Endodermal cell (in vitro differentiated cells): Measurements from ENCODE around the gene GNG3. TPM values are rescaled to one million over a fixed set of nuclear protein-coding genes. Genes with fewer than 3 reads are reported as not detected.

ENCODE experiments used
- DNase-seq: peaks from one replicate; pipeline ENCODE4 v3.0.0-alpha.2; 2017
- H3K27ac ChIP-seq: 2 replicates; pipeline ENCODE4 v1.5.1; 2013; ENCODE audit warnings: mild to moderate bottlenecking, low read depth, low read length, moderate library complexity
- H3K27me3 ChIP-seq: 2 replicates; pipeline ENCODE4 v1.6.1; 2013; ENCODE audit warnings: mild to moderate bottlenecking, low read length, moderate library complexity; ENCODE audit not compliant: insufficient read depth, control insufficient read depth, poor library complexity, severe bottlenecking
- H3K36me3 ChIP-seq: 2 replicates; pipeline ENCODE4 v1.7.0; 2013; ENCODE audit warnings: mild to moderate bottlenecking, low read length, moderate library complexity; ENCODE audit not compliant: control insufficient read depth, insufficient read depth
- H3K4me1 ChIP-seq: one replicate; pipeline ENCODE4 v1.7.0; 2013; ENCODE audit warnings: low read length; ENCODE audit not compliant: control insufficient read depth, insufficient read depth
- H3K4me3 ChIP-seq: 2 replicates; pipeline ENCODE4 v1.5.1; 2013; ENCODE audit warnings: mild to moderate bottlenecking, low read length, moderate library complexity
- H3K9ac ChIP-seq: 2 replicates; pipeline ENCODE4 v1.6.1; 2013; ENCODE audit warnings: mild to moderate bottlenecking, low read length, moderate library complexity; ENCODE audit not compliant: poor library complexity, severe bottlenecking; ENCODE audit errors: extremely low read depth
- H3K9me3 ChIP-seq: 2 replicates; pipeline ENCODE4 v1.6.1; 2013; ENCODE audit warnings: mild to moderate bottlenecking, low read length, moderate library complexity; ENCODE audit not compliant: control insufficient read depth
- H3K27ac Mint-ChIP-seq: 2 replicates; pipeline ENCODE4 v1.8.0; 2020; ENCODE audit warnings: mixed read lengths
- H3K27me3 Mint-ChIP-seq: 2 replicates; pipeline ENCODE4 v1.8.0; 2021; ENCODE audit warnings: mild to moderate bottlenecking, mixed read lengths; ENCODE audit not compliant: insufficient read depth
- H3K36me3 Mint-ChIP-seq: 2 replicates; pipeline ENCODE4 v1.8.0; 2020; ENCODE audit warnings: low read depth, mixed read lengths
- H3K4me1 Mint-ChIP-seq: 2 replicates; pipeline ENCODE4 v1.8.0; 2020; ENCODE audit warnings: mixed read lengths
- H3K4me3 Mint-ChIP-seq: 2 replicates; pipeline ENCODE4 v1.8.0; 2020; ENCODE audit warnings: mild to moderate bottlenecking, moderate library complexity, mixed read lengths
- H3K9me3 Mint-ChIP-seq: 2 replicates; pipeline ENCODE4 v1.8.0; 2020; ENCODE audit warnings: mild to moderate bottlenecking, mixed read lengths
- WGBS, 2 experiments: methylation state at CpG; one replicate each; pipeline versions ENCODE4 v1.1.5 to v1.1.7; 2013; ENCODE audit warnings: missing lambda C conversion rate in 2 of 2, mixed read lengths in 1 of 2; ENCODE audit not compliant: insufficient coverage in 1 of 2, insufficient read length in 1 of 2; 5-methylcytosine and 5-hydroxymethylcytosine counted together
- total RNA-seq, 2 donors: library from RNA; stranded (reverse); fragmentation: NEBNext Ultra II Directional in 1 of 2; extraction: Animal tissue kit (Norgen Biotek cat#: 25700) in 1 of 2; gene quantifications; 2 replicates in 1 of 2; 3 replicates in 1 of 2; pipeline ENCODE4 v1.2.1, GENCODE V29; 2021
- TF ChIP-seq, protein P1 (sequence below): fragments of 200-600 bp; sonication (generic); conservative IDR thresholded peaks from 2 replicates; pipeline ENCODE4 v1.5.0; 2021; ENCODE audit warnings: antibody characterized with exemption, mild to moderate bottlenecking

Gene GNG3
- total RNA-seq, 2 donors from 2014 or later: 0.40 to 1.7 TPM

DNA sequence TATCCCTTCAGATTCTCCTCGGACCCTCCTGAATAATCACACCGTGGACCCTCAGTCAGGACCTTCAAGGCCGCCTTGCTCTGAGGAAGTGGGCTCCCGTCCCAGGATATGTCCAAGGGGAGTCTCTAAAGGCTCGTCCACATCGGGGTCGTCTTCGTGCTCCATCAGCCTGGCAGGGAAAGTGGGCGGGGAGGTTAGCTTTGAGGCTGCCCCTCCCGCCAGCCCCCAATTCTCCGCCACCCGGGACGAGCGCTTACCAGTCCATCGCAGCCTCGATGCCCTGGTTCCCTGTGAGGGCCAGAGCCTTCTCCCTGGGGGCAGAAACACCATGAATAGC, 29.1 kb upstream of the GNG3 start:
- Mint-ChIP-seq H3K4me3 (peak overlapping the region; percentile 84), H3K9me3 (no peaks in the 10 kb centered on the region), H3K36me3 (peaks cover 33% of the 10 kb centered on the region), H3K27me3 (no peaks in the 10 kb centered on the region), H3K4me1 (peaks cover 16% of the 10 kb centered on the region), H3K27ac (peak overlapping the region; percentile 91)
- Histone ChIP-seq H3K4me3 (peak overlapping the region; percentile 94), H3K4me1 (peaks cover 7% of the 10 kb centered on the region), H3K9me3 (no peaks in the 10 kb centered on the region), H3K27ac (peak overlapping the region; percentile 71), H3K9ac (peak overlapping the region; percentile 82), H3K36me3 (peaks cover 34% of the 10 kb centered on the region), H3K27me3 (no peaks in the 10 kb centered on the region)
- TF ChIP-seq, protein P1, sequence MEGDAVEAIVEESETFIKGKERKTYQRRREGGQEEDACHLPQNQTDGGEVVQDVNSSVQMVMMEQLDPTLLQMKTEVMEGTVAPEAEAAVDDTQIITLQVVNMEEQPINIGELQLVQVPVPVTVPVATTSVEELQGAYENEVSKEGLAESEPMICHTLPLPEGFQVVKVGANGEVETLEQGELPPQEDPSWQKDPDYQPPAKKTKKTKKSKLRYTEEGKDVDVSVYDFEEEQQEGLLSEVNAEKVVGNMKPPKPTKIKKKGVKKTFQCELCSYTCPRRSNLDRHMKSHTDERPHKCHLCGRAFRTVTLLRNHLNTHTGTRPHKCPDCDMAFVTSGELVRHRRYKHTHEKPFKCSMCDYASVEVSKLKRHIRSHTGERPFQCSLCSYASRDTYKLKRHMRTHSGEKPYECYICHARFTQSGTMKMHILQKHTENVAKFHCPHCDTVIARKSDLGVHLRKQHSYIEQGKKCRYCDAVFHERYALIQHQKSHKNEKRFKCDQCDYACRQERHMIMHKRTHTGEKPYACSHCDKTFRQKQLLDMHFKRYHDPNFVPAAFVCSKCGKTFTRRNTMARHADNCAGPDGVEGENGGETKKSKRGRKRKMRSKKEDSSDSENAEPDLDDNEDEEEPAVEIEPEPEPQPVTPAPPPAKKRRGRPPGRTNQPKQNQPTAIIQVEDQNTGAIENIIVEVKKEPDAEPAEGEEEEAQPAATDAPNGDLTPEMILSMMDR: no peak
- 7 to 14% methylated on average over 10 to 16 of the region's 16 CpGs for WGBS, 2 experiments
- no peak for DNase-seq

DNA sequence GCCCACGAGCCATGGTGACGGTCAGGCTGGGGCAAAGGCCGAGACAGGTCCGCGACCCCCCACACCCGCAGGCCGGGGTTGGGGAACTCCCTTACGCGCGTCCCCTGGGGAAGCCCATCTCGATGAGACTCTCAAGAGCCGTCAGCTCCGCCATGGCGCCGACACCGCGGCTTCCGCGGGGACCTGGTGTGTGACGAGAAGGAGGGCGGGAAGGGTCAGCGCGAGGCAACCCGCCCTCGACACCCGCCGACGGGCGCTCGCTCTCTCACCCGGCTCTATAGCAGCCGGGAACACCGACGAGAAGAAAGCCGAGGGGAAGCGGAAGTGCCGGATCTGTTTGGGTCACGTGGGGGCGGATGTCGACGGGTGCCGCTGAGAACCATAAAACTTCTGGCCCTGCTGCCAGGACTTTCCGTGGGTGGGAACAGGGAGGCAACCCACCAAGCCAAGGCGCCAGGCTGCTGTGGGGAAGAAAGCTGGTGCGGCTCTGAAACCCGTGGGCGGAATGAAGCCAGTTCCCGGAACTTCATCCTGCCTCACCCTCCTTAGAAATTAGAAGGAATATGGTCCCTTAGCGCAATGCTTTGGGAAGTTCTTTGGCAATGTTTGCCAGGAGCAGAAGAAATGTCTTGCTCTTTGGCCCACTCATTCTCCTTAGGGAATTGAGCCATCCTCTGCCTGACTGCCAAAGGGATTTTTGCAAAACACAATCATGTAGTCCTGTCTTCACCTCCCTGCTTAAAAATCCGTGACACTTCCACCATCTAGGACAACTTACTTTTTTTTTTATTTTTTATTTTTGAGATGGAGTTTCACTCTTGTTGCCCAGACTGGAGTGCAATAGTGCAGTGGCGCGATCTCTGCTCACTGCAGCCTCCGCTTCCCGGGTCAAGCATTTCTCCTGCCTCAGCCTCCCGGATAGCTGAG, 28.4 kb upstream of the GNG3 start, which contains the start of gene UBXN1:
TSS of gene UBXN1 (minus strand) at position 304 of the 927 bp plus-strand sequence. CDS start at position 154, 150 bp downstream.
- Mint-ChIP-seq H3K4me3 (peak within 1 kb of the TSS; percentile 84), H3K27ac (peak within 1 kb of the TSS; percentile 91), H3K36me3 (peaks cover 30% of the 10 kb centered on the region), H3K27me3 (no peaks in the 10 kb centered on the region), H3K9me3 (no peaks in the 10 kb centered on the region), H3K4me1 (peaks cover 16% of the 10 kb centered on the region)
- H3K4me1 ChIP-seq: peaks cover 7% of the 10 kb centered on the region
- peaks cover 29% of the 10 kb centered on the region for H3K36me3 ChIP-seq
- no peaks in the 10 kb centered on the region for H3K27me3 ChIP-seq
- DNase-seq: peak; percentile 93
- H3K4me3 ChIP-seq: peak within 1 kb of the TSS; percentile 94
- peak within 1 kb of the TSS; percentile 82 for H3K9ac ChIP-seq
- H3K9me3 ChIP-seq: no peaks in the 10 kb centered on the region
- TF ChIP-seq, protein P1: no peak
- 3 to 10% methylated on average over 28 to 54 of the region's 55 CpGs for WGBS, 2 experiments
- H3K27ac ChIP-seq: peak within 1 kb of the TSS; percentile 71

DNA sequence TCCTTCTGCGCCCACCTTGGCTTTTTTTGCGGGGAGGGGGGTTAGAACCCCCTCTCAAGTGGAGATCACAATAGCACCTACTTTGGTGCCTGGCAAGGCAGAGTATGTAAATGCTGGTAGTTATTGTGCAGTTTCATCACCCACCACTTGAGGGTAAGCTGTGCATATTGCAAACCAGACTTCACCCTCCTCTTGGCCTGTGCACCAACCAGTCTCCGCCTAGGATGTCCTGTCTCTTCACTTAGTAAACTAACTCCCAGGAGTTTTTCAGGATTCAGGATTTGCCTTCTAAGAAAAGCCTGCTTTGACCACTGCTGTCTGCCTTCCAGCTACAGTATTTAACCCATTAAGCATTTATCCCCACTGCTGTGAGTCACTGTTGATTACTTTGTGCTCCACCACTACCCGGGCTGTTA, 26.6 kb upstream of the GNG3 start:
- no peak overlapping the region for H3K27ac ChIP-seq
- H3K9me3 Mint-ChIP-seq: no peaks in the 10 kb centered on the region
- H3K27ac Mint-ChIP-seq: peak overlapping the region; percentile 53
- H3K4me3 Mint-ChIP-seq: no peak overlapping the region
- no peaks in the 10 kb centered on the region for H3K27me3 Mint-ChIP-seq
- peaks cover 22% of the 10 kb centered on the region for H3K36me3 Mint-ChIP-seq
- H3K9me3 ChIP-seq: no peaks in the 10 kb centered on the region
- WGBS, 2 experiments: 84 to 87% methylated on average over 3 to 4 of the region's 4 CpGs
- H3K4me3 ChIP-seq: no peak overlapping the region
- H3K9ac ChIP-seq: no peak overlapping the region
- peaks cover 7% of the 10 kb centered on the region for H3K4me1 ChIP-seq
- peaks cover 18% of the 10 kb centered on the region for H3K36me3 ChIP-seq
- DNase-seq: peak; percentile 58
- no peaks in the 10 kb centered on the region for H3K27me3 ChIP-seq
- peaks cover 16% of the 10 kb centered on the region for H3K4me1 Mint-ChIP-seq
- TF ChIP-seq, protein P1: peak; percentile 58
